Body of pancreas (tissue), 4 donors: ENCODE measurements around the gene ETV1. TPM values are rescaled to one million over a fixed set of nuclear protein-coding genes. Genes with fewer than 3 reads are reported as not detected.

Experiments used
- ATAC-seq: fragments of 150-250 bp; one replicate; pipeline ENCODE4 v1.9.1; 2016
- DNase-seq, 4 donors: peaks; one replicate each; pipeline ENCODE4 v3.0.0-alpha.2; 2019
- H3K27ac ChIP-seq, 4 donors: fragments of 200-600 bp; sonication (generic); 1 replicate in 3 of 4; 2 replicates in 1 of 4; pipeline versions ENCODE4 v1.5.1 to v1.6.1; 2016 to 2019; ENCODE audit warnings: mild to moderate bottlenecking in 1 of 4, mixed read lengths in 1 of 4, moderate library complexity in 1 of 4
- H3K27me3 ChIP-seq, 2 donors: fragments of 200-600 bp; sonication (generic); one replicate each; pipeline ENCODE4 v1.6.0; 2016; ENCODE audit warnings: mild to moderate bottlenecking in 1 of 2
- H3K36me3 ChIP-seq, 2 donors: fragments of 200-600 bp; sonication (generic); replicated peaks in 1 of 2; 2 replicates each; pipeline ENCODE4 v1.5.1; 2016; ENCODE audit warnings: low read depth in 2 of 2; ENCODE audit not compliant: insufficient read depth in 1 of 2
- H3K4me1 ChIP-seq: fragments of 200-600 bp; sonication (generic); one replicate; pipeline ENCODE4 v1.6.0; 2016
- H3K4me3 ChIP-seq, 2 donors: fragments of 200-600 bp; sonication (generic); 1 replicate in 1 of 2; 2 replicates in 1 of 2; pipeline ENCODE4 v1.5.1; 2016 to 2019
- H3K9me3 ChIP-seq, 3 donors: fragments of 200-600 bp; sonication (generic); 1 replicate in 2 of 3; 2 replicates in 1 of 3; pipeline ENCODE4 v1.5.1; 2016
- CTCF ChIP-seq, 7 experiments: fragments of 450-650 bp in 4 of 7; fragments of 200-600 bp in 3 of 7; sonication (generic) in 3 of 7; IDR thresholded peaks; one replicate each; pipeline ENCODE4 v1.5.1; 2016 to 2019; ENCODE audit warnings: antibody characterized with exemption in 7 of 7
- POLR2A ChIP-seq, 3 donors: fragments of 450-650 bp; IDR thresholded peaks; one replicate each; pipeline ENCODE4 v1.6.1; 2016; ENCODE audit warnings: antibody characterized with exemption in 3 of 3, mild to moderate bottlenecking in 2 of 3
- WGBS, 2 donors: methylation state at CpG; one replicate each; pipeline ENCODE4 v1.1.5; 2017; 5-methylcytosine and 5-hydroxymethylcytosine counted together
- intact Hi-C: fragments of 100-400 bp; cut with DNase I; formaldehyde crosslinking; loops from one replicate; pipeline ENCODE4 v1.15.1; 2023
- total RNA-seq, 2 donors: library from RNA; depleted of rRNA; stranded (reverse); fragments of >200 nt; gene quantifications; one replicate each; pipeline ENCODE4 v1.1.0, GENCODE V29; 2016

Gene ETV1
- total RNA-seq, 2 donors from 2014 or later = 2.6 TPM

- no peaks in the 10 kb centered on the region for H3K27me3 ChIP-seq
- DNase-seq (no peak), ATAC-seq (no peak)
- H3K4me1 ChIP-seq = no peaks in the 10 kb centered on the region
- no peak overlapping the region for H3K4me3 ChIP-seq
- WGBS, 2 donors = 45% methylated on average over 4 of the region's 4 CpGs
- intact Hi-C loops = no loop called here
- no peaks in the 10 kb centered on the region for H3K36me3 ChIP-seq
- no peaks in the 10 kb centered on the region for H3K9me3 ChIP-seq
- TF ChIP-seq CTCF (IDR thresholded peaks at IDR 0.05) (no peak), POLR2A (IDR thresholded peaks at IDR 0.05) (no peak)
- no peak overlapping the region for H3K27ac ChIP-seq
These were observed 76.7 kb downstream of the ETV1 start for GRCh38 chr7:13912715-13913278.

DNA sequence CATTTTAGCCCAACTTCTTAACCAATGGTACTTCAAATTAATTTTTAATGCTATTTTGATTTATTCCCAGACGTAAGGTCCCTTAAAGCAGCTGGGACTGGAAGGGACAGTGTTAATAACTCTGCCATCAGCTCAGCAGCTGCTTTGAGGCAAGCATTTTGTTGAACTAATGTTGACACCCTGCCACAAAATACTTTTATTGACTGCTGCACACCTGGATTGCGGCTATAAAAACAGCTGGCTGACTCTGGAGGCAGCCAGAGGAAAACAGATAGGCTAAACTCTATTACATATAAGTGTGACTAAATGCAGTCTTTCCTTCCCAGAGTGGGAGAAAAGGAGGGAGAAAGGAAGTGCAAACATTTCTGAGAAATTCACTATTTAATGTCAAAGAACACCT, 77.6 kb downstream of the ETV1 start:
- Histone ChIP-seq H3K9me3 (no peaks in the 10 kb centered on the region), H3K4me3 (no peak overlapping the region), H3K36me3 (no peaks in the 10 kb centered on the region), H3K4me1 (no peaks in the 10 kb centered on the region), H3K27ac (no peak overlapping the region), H3K27me3 (no peaks in the 10 kb centered on the region)
- no peak for ATAC-seq
- TF ChIP-seq CTCF (IDR thresholded peaks at IDR 0.05) = no peak
- no peak for TF ChIP-seq POLR2A (IDR thresholded peaks at IDR 0.05)
- DNase-seq = no peak
- intact Hi-C loops = no loop called here
- 64 to 78% methylated on average over 2 of the region's 2 CpGs for WGBS, 2 donors

DNA sequence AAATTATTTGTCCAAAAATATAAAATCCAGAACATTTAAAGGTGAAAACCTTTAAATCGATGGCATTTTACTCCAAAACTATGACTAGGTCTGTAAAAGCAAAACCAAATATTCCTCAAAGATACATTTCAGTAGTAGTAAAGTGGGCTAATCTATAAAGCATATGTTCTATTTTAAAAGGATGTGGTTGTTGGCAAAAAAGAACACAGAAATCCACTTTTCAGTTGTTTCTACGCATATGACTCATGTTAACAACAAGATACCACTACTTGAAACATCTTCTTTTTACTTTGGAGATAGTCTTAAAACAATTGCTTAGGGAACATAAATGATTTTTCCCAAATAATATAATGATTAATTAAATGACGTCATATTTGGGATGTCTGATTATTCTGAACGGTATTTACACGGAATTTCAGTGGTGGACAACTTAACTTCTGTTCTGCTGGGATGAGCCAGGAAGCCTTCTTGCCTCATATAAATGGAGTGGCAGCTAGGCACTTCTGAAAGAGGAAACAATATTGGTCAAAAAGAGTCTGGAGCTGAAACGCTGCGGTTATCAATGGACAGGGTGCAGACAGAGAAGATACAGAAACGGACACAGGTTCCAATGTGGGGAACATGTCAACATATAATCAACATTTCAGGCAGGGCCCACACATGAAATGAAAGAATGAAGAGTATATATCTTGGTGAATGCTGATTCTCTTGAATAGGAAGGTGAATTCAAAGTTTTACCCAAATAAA, 78.5 kb downstream of the ETV1 start:
- no peaks in the 10 kb centered on the region for H3K4me1 ChIP-seq
- TF ChIP-seq POLR2A (IDR thresholded peaks at IDR 0.05) (no peak), CTCF (IDR thresholded peaks at IDR 0.05) (no peak)
- no peak overlapping the region for H3K4me3 ChIP-seq
- no peaks in the 10 kb centered on the region for H3K27me3 ChIP-seq
- H3K9me3 ChIP-seq = no peaks in the 10 kb centered on the region
- no peak overlapping the region for H3K27ac ChIP-seq
- no peaks in the 10 kb centered on the region for H3K36me3 ChIP-seq
- ATAC-seq (no peak), DNase-seq (no peak)
- intact Hi-C loops = no loop called here
- 54 to 74% methylated on average over 8 of the region's 8 CpGs for WGBS, 2 donors

DNA sequence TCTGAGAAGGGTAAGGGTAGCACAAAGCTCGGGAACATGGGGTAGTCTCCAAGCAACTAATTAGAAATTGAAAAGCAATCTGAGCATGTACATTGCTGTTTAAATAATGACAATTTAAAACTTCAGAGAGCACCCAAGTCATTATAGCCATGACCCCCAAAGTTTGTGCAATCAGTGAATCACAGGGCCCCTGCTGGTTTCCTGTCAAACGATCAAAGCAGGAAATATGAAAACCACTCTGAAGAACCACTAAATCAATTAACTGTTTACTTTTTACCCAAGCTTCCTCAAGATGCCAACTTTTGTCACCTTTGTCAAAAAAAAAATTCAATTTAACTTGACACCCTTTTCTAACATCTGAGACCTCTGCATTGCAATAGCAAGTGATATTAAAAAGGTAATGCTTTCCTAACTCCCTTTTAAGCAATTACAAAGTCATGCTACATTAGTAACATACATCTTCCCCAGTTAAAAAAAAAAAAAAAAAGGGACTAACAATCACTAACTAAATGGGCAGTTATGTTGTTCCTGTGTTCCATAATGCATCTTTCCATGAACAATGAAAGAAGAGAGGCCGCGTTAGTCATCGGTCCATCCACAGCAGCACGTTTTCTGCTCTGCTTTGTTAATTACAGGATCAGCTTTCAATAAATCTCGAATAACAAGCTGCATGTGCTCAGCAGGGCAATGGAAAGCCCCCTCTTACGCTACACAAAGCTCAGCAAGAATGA, 80.6 kb downstream of the ETV1 start:
- ATAC-seq (no peak), DNase-seq (no peak)
- H3K4me1 ChIP-seq = no peaks in the 10 kb centered on the region
- no peak for TF ChIP-seq CTCF (IDR thresholded peaks at IDR 0.05)
- no peak for TF ChIP-seq POLR2A (IDR thresholded peaks at IDR 0.05)
- H3K9me3 ChIP-seq = no peaks in the 10 kb centered on the region
- H3K27me3 ChIP-seq = no peaks in the 10 kb centered on the region
- intact Hi-C loops = no loop called here
- WGBS, 2 donors = 54 to 65% methylated on average over 8 of the region's 8 CpGs
- no peak overlapping the region for H3K27ac ChIP-seq
- no peaks in the 10 kb centered on the region for H3K36me3 ChIP-seq
- no peak overlapping the region for H3K4me3 ChIP-seq
